GM12864 (cell line): ENCODE results near the gene RPL3.

Experiments
- DNase-seq: peaks from one replicate; pipeline ENCODE4 v3.0.0-alpha.2; 2011; ENCODE audit warnings: low read depth
- H3K4me3 ChIP-seq: 2 replicates; pipeline ENCODE4 v1.5.1; 2011; ENCODE audit warnings: mild to moderate bottlenecking, low read depth, low read length, control low read depth
- TF ChIP-seq, protein P1 (sequence below): IDR thresholded peaks from 2 replicates; pipeline ENCODE4 v1.5.1; 2011; ENCODE audit warnings: low read depth, mild to moderate bottlenecking, moderate library complexity, low read length, control low read depth, inconsistent platforms; ENCODE audit errors: missing control alignments

Gene RPL3

DNA sequence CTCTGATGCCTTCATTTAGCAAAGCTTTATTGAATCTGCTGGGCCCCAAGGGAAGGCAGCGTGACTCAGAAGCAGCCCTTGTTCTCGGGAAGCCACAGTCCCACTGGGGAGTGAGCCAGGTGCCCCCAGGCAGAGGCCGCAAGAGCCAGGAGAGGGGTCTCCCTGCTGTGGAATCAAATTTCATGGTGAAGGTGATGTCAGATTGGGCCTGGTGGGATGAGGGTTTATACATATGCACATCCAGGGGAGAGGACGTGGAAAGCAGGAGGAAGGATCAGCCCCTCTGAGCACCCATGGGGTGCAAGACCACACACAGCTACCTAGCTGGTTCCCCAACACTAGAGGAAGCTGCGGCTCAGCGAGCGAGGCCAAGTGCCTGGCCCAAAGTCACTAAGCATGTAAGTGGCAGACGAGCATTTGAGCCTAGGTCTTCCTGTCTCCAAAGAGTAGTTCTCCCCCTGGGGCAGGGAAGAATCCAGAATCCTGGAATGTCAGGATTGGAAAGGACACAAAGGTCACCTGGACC, 32.3 kb upstream of the RPL3 start:
- DNase-seq: no peak
- TF ChIP-seq, protein P1, sequence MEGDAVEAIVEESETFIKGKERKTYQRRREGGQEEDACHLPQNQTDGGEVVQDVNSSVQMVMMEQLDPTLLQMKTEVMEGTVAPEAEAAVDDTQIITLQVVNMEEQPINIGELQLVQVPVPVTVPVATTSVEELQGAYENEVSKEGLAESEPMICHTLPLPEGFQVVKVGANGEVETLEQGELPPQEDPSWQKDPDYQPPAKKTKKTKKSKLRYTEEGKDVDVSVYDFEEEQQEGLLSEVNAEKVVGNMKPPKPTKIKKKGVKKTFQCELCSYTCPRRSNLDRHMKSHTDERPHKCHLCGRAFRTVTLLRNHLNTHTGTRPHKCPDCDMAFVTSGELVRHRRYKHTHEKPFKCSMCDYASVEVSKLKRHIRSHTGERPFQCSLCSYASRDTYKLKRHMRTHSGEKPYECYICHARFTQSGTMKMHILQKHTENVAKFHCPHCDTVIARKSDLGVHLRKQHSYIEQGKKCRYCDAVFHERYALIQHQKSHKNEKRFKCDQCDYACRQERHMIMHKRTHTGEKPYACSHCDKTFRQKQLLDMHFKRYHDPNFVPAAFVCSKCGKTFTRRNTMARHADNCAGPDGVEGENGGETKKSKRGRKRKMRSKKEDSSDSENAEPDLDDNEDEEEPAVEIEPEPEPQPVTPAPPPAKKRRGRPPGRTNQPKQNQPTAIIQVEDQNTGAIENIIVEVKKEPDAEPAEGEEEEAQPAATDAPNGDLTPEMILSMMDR: no peak
- H3K4me3 ChIP-seq: no peak overlapping the region

DNA sequence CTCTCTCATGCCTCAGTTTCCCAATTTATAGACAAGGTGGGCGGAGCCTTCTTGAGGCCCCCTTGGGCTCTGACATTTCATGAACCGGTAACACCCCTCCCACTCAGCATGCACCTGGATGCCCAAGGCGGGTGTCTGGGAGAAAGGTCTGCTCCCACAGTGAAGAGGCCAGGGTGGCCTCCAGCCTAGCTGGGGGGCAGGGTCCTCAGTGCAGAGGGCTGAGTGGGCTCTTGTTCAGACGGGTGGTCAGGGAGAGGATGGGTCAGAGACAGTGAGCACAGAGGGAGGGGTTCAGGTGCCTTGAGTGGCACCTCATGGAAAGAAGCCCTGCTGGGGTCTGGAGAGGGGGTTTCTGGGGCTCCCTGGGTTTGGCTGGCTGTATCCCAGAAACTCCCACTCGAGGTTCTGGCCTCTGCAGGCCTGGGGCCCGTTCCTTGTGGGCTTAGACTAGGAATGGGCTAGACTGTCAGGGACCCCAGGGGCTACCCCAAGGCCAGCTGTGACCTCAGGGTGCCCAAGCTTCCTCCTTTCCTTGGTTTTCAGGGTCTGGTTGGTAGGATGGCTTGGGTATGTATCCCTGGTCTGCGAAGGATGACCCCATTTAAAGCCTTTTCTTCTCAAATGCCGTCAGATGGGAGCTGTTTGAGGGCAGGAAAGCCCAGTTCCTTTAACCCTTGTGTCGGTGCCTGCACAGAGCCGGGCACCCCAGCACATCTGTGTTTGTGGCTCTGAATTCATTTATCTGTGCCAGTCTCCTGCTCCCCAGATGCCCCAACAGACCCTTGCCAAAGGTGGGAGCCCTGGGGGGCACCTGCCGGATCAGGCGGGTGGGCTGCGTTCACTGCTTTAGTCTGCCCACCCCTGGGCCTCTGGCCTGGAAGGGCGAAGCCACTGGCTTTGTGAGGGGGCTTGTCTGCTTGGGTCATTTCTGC, 31.6 kb upstream of the RPL3 start:
- H3K4me3 ChIP-seq: no peak overlapping the region; the same call in 1 of the 2 replicates
- no peak for DNase-seq
- TF ChIP-seq, protein P1: no peak

DNA sequence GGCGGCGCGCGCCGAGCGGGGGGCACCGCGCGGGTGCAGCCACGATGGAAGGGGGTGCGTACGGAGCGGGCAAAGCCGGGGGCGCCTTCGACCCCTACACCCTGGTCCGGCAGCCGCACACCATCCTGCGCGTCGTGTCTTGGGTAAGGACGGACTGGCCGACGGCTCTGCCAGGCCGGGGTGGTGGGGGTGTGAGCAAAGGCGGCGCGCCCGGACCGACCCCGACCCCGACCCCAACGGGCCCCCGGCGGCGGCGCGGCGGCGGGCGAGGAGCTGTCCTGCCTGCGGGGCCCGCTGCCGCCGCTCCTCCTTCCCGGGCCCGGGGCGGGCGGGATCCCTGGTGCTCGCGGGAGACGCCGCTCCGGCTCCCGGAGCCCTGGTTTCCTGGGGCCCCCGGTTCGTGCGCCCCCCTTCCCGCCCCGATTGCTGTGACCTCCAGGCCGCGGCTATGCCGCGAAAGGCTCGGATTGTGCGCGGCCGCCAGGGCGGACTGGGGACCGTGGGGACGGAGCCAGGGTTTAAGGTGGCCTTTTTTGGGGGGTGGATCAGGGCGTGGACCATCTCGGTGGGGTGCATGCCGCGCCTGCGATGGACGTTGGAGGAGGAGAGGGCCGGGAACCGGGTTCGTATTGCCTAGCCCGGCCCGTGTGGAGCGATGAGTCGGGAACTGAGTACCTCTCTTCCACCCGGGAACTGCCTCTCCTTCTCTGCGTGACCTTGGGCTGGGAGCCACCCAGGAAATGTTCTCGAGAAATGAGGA, 30.7 kb upstream of the RPL3 start, which contains the start of gene SYNGR1:
TSS of gene SYNGR1 (plus strand) at position 25 of the 760 bp plus-strand sequence. CDS start at position 45, 20 bp downstream.
- no peak for DNase-seq
- TF ChIP-seq, protein P1: peak; percentile 2
- peak within 1 kb of the TSS; percentile 57 for H3K4me3 ChIP-seq

DNA sequence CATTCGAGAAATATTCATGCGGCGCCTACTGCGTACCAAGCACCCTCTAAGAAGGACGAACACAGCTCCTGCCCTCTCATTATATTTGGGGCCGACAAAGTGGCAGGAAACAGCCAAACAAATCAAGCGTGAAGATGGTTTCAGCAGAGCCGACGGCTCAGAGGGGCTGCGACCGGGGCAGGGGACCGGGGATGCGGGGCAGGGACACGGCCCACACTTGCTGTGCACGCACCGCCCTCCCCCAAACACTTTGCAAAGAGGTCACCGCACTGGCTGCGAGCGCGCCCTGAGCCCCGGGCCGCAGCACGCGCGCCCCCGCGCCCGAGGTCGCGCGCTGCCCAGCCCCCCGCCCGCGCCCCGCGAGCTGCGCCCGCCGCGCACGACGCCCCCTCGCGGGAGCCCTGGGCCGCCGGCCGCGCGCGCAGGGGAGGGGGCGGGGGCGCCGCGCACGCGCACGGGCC, 30.1 kb upstream of the RPL3 start:
- no peak for DNase-seq
- H3K4me3 ChIP-seq: peak overlapping the region; percentile 57
- TF ChIP-seq, protein P1: no peak

DNA sequence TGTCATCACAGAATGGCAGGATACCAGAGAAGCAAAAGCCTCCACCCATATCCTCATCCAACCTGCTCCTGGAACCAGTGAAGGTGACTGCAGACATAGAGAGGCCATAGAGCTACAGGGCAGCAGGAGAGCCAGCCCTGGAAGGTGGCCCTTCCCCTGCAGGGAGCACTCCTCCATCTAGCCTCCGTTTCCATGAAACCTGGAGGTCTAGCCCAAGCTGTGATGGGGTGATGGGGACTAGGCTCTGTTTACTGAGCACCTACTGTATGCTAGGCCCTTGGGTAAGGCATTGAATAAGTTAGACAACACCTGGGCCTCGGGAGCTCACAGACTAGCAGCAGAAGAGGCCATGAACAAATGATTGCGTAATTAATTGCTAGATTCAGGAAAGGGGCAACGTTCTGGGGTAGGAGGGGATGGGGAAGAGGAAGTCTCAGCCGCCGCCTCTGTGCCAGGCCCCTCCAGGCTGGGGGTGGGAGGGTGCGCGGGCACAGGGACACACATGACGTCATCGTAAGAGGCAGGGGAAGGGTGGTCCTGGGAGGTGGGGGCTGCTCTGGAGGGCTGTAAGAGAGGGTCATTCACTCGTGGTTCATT, 29.6 kb upstream of the RPL3 start:
- no peak for DNase-seq
- TF ChIP-seq, protein P1: no peak
- peak overlapping the region; percentile 57 for H3K4me3 ChIP-seq

DNA sequence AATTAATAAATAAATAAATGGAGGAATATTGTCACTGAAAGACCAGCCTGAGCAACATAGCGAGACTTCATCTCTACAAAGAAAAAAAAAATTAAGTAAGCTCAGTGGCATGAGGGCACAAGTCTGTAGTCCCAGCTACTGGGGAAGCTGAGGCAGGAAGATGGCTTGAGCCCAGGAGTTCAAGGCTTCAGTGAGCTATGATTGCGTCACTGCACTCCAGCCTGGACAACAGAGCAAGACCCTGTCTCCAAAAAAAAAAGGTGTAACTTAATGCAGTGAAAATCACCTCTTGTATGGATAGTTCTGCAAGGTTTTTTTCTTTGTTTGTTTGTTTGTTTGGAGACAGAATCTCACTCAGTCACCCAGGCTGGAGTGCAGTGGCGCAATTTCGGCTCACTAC, 25.8 kb upstream of the RPL3 start:
- no peak for DNase-seq
- no peak overlapping the region for H3K4me3 ChIP-seq

More for the DNA sequence above, 25.8 kb upstream of the RPL3 start:
- TF ChIP-seq, protein P1: no peak
